OCI-LY7 (cell line): ENCODE results near the gene VSIG1. TPM values are rescaled to one million over a fixed set of nuclear protein-coding genes. Genes with fewer than 3 reads are reported as not detected.

Experiments
- BruUV-seq: library from RNA; stranded (reverse); fragments of 400-500 nt; replicated peaks from 2 replicates; lab custom pipeline; 2021; lab: Mats Ljungman, UMichigan
- CTCF ChIA-PET: fragments of 300-600 bp; sonication (Branson Sonifier 250); formaldehyde crosslinking; loops from one replicate; lab custom pipeline; 2022; ENCODE audit warnings: antibody characterized with exemption; ENCODE audit not compliant: unreplicated experiment; lab: Charles Lee
- POLR2A ChIA-PET: fragments of 300-600 bp; sonication (Branson Sonifier 250); formaldehyde crosslinking; loops from one replicate; lab custom pipeline; 2022; ENCODE audit warnings: antibody characterized with exemption; lab: Charles Lee
- DNase-seq: peaks from one replicate; pipeline ENCODE4 v3.0.0-alpha.2; 2015; ENCODE audit warnings: low spot score
- H2AFZ ChIP-seq: fragments of 200-600 bp; sonication (generic), shearing (Covaris generic); 2 replicates; pipeline ENCODE4 v1.6.1; 2014; ENCODE audit warnings: mild to moderate bottlenecking, antibody characterized with exemption, low read length, moderate library complexity
- H3K27ac ChIP-seq: fragments of 200-600 bp; sonication (generic); 2 replicates; pipeline ENCODE4 v1.5.1; 2014; ENCODE audit warnings: mixed run types, low read depth, mild to moderate bottlenecking, moderate library complexity, low read length, inconsistent platforms; ENCODE audit not compliant: poor library complexity, severe bottlenecking
- H3K36me3 ChIP-seq: fragments of 200-600 bp; sonication (generic); 2 replicates; pipeline ENCODE4 v1.6.1; 2014; ENCODE audit warnings: mild to moderate bottlenecking, antibody characterized with exemption, low read length, moderate library complexity, mixed read lengths; ENCODE audit not compliant: insufficient read depth
- H3K4me1 ChIP-seq: fragments of 200-600 bp; sonication (generic); 2 replicates; pipeline ENCODE4 v1.5.1; 2014; ENCODE audit warnings: mild to moderate bottlenecking, low read length; ENCODE audit not compliant: insufficient read depth, poor library complexity, severe bottlenecking
- H3K4me2 ChIP-seq: fragments of 200-600 bp; sonication (generic); 2 replicates; pipeline ENCODE4 v1.6.1; 2014; ENCODE audit warnings: mild to moderate bottlenecking, low read length
- H3K4me3 ChIP-seq: fragments of 200-600 bp; sonication (generic); 2 replicates; pipeline ENCODE4 v1.5.1; 2014; ENCODE audit warnings: mild to moderate bottlenecking, low read depth, low read length; ENCODE audit not compliant: poor library complexity, severe bottlenecking
- H3K79me2 ChIP-seq: fragments of 200-600 bp; sonication (generic); 2 replicates; pipeline ENCODE4 v1.6.1; 2016; ENCODE audit warnings: low read depth, mild to moderate bottlenecking, low read length, moderate library complexity, mixed read lengths; ENCODE audit not compliant: insufficient read depth
- H3K9me2 ChIP-seq: fragments of 200-600 bp; sonication (generic); 2 replicates; pipeline ENCODE4 v1.6.1; 2016; ENCODE audit warnings: mild to moderate bottlenecking, low read length, mixed read lengths; ENCODE audit not compliant: insufficient read depth
- H3K9me3 ChIP-seq: fragments of 200-600 bp; sonication (generic); 2 replicates; pipeline ENCODE4 v1.6.1; 2014; ENCODE audit warnings: mild to moderate bottlenecking, mixed run types, low read length, mixed read lengths
- H4K20me1 ChIP-seq: fragments of 200-600 bp; sonication (generic); 2 replicates; pipeline ENCODE4 v1.6.1; 2014; ENCODE audit warnings: mild to moderate bottlenecking, antibody characterized with exemption, low read length, moderate library complexity, mixed read lengths; ENCODE audit not compliant: insufficient read depth
- EZH2phosphoT487 ChIP-seq: fragments of 200-600 bp; sonication (generic); IDR thresholded peaks from 2 replicates; pipeline ENCODE4 v1.6.1; 2018; ENCODE audit warnings: low read depth, borderline replicate concordance, mild to moderate bottlenecking, mixed run types, antibody characterized with exemption, low read length, moderate library complexity, mixed read lengths
- intact Hi-C: fragments of 100-400 bp; cut with micrococcal nuclease; formaldehyde crosslinking; loops from one replicate; pipeline ENCODE4 v1.10.0; 2022; ENCODE audit not compliant: unreplicated experiment
- total RNA-seq, 2 experiments: library from RNA; depleted of rRNA in 1 of 2; stranded (reverse); fragments of >200 nt in 1 of 2; shearing (Covaris generic) in 1 of 2; gene quantifications; 2 replicates each; pipeline ENCODE4 v1.2.3, GENCODE V29; 2014 to 2022
- TF ChIP-seq, protein P1 (sequence below): fragments of 200-600 bp; sonication (generic); conservative IDR thresholded peaks from 2 replicates; pipeline ENCODE4 v1.5.1; 2014; ENCODE audit warnings: mild to moderate bottlenecking, antibody characterized with exemption, low read length, moderate library complexity, mixed read lengths

Gene VSIG1
- total RNA-seq, 2 experiments from 2014 or later = not detected

DNA sequence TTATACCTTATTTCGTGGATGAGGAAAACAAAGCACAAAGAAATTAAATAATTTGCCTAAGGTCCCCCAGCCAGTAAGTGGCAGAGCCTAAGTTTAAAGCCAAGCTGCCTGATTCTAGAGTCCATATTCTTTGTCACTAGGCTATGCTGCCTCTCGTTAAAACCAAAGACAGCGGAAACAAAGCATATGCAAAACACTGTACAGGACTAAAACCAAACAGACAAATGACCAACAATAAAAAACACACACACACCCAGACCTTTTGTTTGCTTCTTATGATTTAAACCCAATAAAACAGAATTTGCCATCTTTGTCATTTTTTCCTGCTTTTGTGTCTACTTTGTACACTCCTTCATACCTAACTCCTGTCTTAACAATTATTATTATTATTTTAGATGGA lies 10.1 kb upstream of the VSIG1 start:
- TF ChIP-seq, protein P1, sequence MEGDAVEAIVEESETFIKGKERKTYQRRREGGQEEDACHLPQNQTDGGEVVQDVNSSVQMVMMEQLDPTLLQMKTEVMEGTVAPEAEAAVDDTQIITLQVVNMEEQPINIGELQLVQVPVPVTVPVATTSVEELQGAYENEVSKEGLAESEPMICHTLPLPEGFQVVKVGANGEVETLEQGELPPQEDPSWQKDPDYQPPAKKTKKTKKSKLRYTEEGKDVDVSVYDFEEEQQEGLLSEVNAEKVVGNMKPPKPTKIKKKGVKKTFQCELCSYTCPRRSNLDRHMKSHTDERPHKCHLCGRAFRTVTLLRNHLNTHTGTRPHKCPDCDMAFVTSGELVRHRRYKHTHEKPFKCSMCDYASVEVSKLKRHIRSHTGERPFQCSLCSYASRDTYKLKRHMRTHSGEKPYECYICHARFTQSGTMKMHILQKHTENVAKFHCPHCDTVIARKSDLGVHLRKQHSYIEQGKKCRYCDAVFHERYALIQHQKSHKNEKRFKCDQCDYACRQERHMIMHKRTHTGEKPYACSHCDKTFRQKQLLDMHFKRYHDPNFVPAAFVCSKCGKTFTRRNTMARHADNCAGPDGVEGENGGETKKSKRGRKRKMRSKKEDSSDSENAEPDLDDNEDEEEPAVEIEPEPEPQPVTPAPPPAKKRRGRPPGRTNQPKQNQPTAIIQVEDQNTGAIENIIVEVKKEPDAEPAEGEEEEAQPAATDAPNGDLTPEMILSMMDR = no peak
- TF ChIP-seq EZH2phosphoT487 = no peak
- no TSS peak for BruUV-seq
- Histone ChIP-seq H3K9me3 (no peaks in the 10 kb centered on the region), H3K27ac (no peak overlapping the region), H2AFZ (no peak overlapping the region), H3K4me3 (no peak overlapping the region), H3K4me2 (no peak overlapping the region), H4K20me1 (no peaks in the 10 kb centered on the region), H3K4me1 (no peaks in the 10 kb centered on the region), H3K9me2 (no peaks in the 10 kb centered on the region), H3K79me2 (no peaks in the 10 kb centered on the region), H3K36me3 (no peaks in the 10 kb centered on the region)
- intact Hi-C loops = no loop called here
- no peak for DNase-seq
- ChIA-PET CTCF (no interaction called here), POLR2A (no interaction called here)

DNA sequence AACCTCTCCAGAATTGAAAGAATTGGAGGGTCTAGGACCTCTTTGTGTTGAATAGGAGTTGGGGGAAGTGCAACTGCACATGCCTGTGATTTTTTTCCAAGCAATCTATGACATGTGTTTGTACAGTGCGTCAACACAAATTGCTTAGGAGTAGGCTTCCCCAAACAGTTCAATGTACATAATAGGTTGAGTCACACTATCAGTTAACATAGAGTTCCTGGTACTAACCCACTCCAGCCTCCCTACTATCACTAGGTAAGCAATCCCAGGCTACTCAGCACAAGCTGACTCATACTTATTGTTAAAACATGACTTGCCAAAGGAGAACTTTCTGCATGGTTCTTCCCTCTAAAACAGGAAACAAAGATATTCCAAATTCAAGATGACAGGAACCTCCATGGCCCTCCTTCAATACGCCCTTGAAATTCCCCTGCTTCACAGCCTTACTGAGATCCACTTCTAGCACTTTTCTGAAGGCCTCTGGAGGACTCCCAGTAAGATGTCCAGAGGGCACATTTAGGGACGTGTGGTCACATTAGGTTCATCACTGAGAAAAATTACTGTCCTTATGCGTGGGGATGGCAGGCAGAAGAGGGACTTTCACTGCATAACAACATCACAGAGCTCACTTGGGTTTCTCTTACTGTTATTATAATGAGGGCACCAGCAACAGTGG lies 8.4 kb upstream of the VSIG1 start:
- H3K36me3 ChIP-seq = no peaks in the 10 kb centered on the region
- H3K9me3 ChIP-seq = no peaks in the 10 kb centered on the region
- ChIA-PET CTCF (no interaction called here), POLR2A (no interaction called here)
- H3K9me2 ChIP-seq = no peaks in the 10 kb centered on the region
- TF ChIP-seq, protein P1 = no peak
- no peak for TF ChIP-seq EZH2phosphoT487
- no peak overlapping the region for H3K27ac ChIP-seq
- H4K20me1 ChIP-seq = no peaks in the 10 kb centered on the region
- no peak overlapping the region for H3K4me3 ChIP-seq
- no peak overlapping the region for H3K4me2 ChIP-seq
- no peaks in the 10 kb centered on the region for H3K4me1 ChIP-seq
- intact Hi-C loops = no loop called here
- DNase-seq = no peak
- no peak overlapping the region for H2AFZ ChIP-seq
- BruUV-seq = no TSS peak
- H3K79me2 ChIP-seq = no peaks in the 10 kb centered on the region

DNA sequence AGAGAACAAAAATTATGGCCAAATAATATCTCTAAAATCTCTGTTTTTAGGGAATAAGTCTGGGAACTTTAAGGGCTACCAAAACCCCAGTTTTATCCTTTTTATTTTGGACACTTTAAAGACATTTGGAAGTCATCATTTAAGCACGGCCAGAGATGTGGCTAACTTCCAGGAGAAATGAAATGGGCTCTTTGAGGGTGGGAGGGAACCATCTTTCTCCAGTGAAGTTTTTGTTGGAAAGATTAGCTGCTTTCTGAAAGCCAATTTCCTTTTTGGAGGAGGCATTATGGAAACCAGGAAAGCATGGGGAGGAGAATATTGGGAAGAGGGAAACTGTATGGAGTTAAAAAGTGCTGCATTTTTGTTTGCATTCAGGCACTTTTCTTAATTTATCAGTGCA lies 4.8 kb downstream of the VSIG1 start:
- CTCF ChIA-PET = no interaction called here
- POLR2A ChIA-PET = no interaction called here

More for the DNA sequence above, 4.8 kb downstream of the VSIG1 start:
- Histone ChIP-seq H3K9me2 (no peaks in the 10 kb centered on the region), H3K79me2 (no peaks in the 10 kb centered on the region), H3K4me2 (no peak overlapping the region), H2AFZ (no peak overlapping the region), H3K4me3 (no peak overlapping the region), H3K27ac (no peak overlapping the region), H3K4me1 (no peaks in the 10 kb centered on the region), H4K20me1 (no peaks in the 10 kb centered on the region), H3K9me3 (no peaks in the 10 kb centered on the region), H3K36me3 (no peaks in the 10 kb centered on the region)
- BruUV-seq = no TSS peak
- TF ChIP-seq EZH2phosphoT487 = no peak
- TF ChIP-seq, protein P1 = no peak
- DNase-seq = no peak
- intact Hi-C loops = no loop called here
